Heart left ventricle (tissue), 16 donors: ENCODE data around the gene FCN1. TPM values are rescaled to one million over a fixed set of nuclear protein-coding genes. Genes with fewer than 3 reads are reported as not detected.
A peak's percentile ranks its signal among the peaks of the same experiment; 100 is the strongest.

Experiments used
- ATAC-seq, 4 donors: fragments of 200-7000 bp; cut with Tn5 transposase; one replicate each; pipeline ENCODE4 v1.9.1; 2020 to 2022; ENCODE audit warnings: moderate library complexity in 4 of 4, mild to moderate bottlenecking in 3 of 4, moderate number of reproducible peaks in 1 of 4
- DNase-seq, 5 donors: peaks; one replicate each; pipeline ENCODE4 v3.0.0-alpha.2; 2020
- H3K27ac ChIP-seq, 12 donors: fragments of 200-600 bp; sonication (generic) in 4 of 12; one replicate each; pipeline versions ENCODE4 v1.5.0 to v1.8.0; 2016 to 2022; ENCODE audit warnings: mild to moderate bottlenecking in 2 of 12
- H3K27me3 ChIP-seq, 9 donors: fragments of 200-600 bp; sonication (generic) in 2 of 9; one replicate each; pipeline versions ENCODE4 v1.5.1 to v1.8.0; 2016 to 2022; ENCODE audit warnings: mild to moderate bottlenecking in 3 of 9
- H3K36me3 ChIP-seq, 9 donors: fragments of 200-600 bp; sonication (generic) in 2 of 9; one replicate each; pipeline versions ENCODE4 v1.5.0 to v1.8.0; 2018 to 2022; ENCODE audit warnings: mild to moderate bottlenecking in 2 of 9
- H3K4me1 ChIP-seq, 12 donors: fragments of 200-600 bp; sonication (generic) in 4 of 12; one replicate each; pipeline versions ENCODE4 v1.5.0 to v1.8.0; 2016 to 2022; ENCODE audit warnings: mild to moderate bottlenecking in 3 of 12
- H3K4me3 ChIP-seq, 12 donors: fragments of 200-600 bp; sonication (generic) in 4 of 12; one replicate each; pipeline versions ENCODE4 v1.5.0 to v1.8.0; 2017 to 2022; ENCODE audit warnings: mild to moderate bottlenecking in 9 of 12, moderate library complexity in 4 of 12
- H3K9me3 ChIP-seq, 12 donors: fragments of 200-600 bp; sonication (generic) in 4 of 12; one replicate each; pipeline versions ENCODE4 v1.5.0 to v1.8.0; 2016 to 2022; ENCODE audit warnings: mild to moderate bottlenecking in 1 of 12
- CTCF ChIP-seq, 12 donors: fragments of 200-600 bp; sonication (generic) in 4 of 12; IDR thresholded peaks; one replicate each; pipeline versions ENCODE4 v1.5.0 to v1.8.0; 2018 to 2022; ENCODE audit warnings: antibody characterized with exemption in 12 of 12, mild to moderate bottlenecking in 5 of 12
- POLR2A ChIP-seq, 2 donors: fragments of 450-650 bp; IDR thresholded peaks; one replicate each; pipeline ENCODE4 v1.6.1; 2017; ENCODE audit warnings: antibody characterized with exemption in 2 of 2, mild to moderate bottlenecking in 2 of 2, moderate library complexity in 2 of 2
- whole genome bisulfite sequencing, 4 donors: extraction: QIAGEN DNeasy Blood & Tissue Kit in 2 of 4; methylation state at CpG; one replicate each; pipeline versions ENCODE4 v1.1.5 to v1.1.7; 2013 to 2018; 5-methylcytosine and 5-hydroxymethylcytosine counted together
- intact Hi-C, 10 donors: fragments of 100-400 bp; cut with DNase I; formaldehyde crosslinking; loops; one replicate each; pipeline versions ENCODE4 v1.11.1 to v1.14.2; 2022
- polyA plus RNA-seq, 2 donors: library from polyadenylated mRNA; stranded (reverse); fragments of 200-250 nt; gene quantifications; one replicate each; pipeline ENCODE4 v1.2.3, GENCODE V29; 2013
- total RNA-seq, 9 donors: library from RNA; depleted of rRNA in 2 of 9; stranded (reverse); fragments of >200 nt in 2 of 9; fragmentation: NEBNext Ultra II Directional in 3 of 9; extraction: Animal tissue kit (Norgen Biotek cat#: 25700) in 3 of 9; gene quantifications; one replicate each; pipeline versions ENCODE4 v1.1.0 to v1.2.4, GENCODE V29; 2016 to 2023
- donor health status: ischemic (EF 13 %, LVEDD 7.1; RV severe dilation, severe dysfunction).
- donor health status: healthy with polysubstance abuse.
- donor health status: DM: no; HTN: yes; CAD: no.
- donor health status: DM: no; HTN: no; CAD: no.
- donor health status: ischemic (EF 25% LVEDD 6.9; RV normal size, moderate dysfunction).
- donor health status: ischemic (EF 25% LVEDD 5.7; RV mildly dilated, moderate dysfunction).
- donor health status: healthy.
- donor health status: DM: yes; HTN: yes; CAD: no.
- donor health status: ischemic (EF 35%, LVEDD 5.7; RV mildly dilated, moderate dysfunction).
- donor health status: nonischemic (EF 11% LVEDD 7.7; RV severe dilation, severe dysfunction).
- donor health status: DM: yes; HTN: yes; CAD: no.
- donor health status: PGD.
- donor health status: ischemic (EF 29% LVEDD 5.4; RV normal size, mild dysfunction).
- donor health status: nonischemic (EF 23%, LVEDD 6.1; RV moderate dilation, normal function).

FCN1 gene
- total and polyA plus RNA-seq, 11 donors: 0.81 to 87.5 (median 1.6) TPM

GRCh38 chr9:134894136-134894860 lies 23.4 kb downstream of the FCN1 start:
- intact Hi-C loops: loop anchor here in 2 of 10 donors (10.0 kb wide), 2 partner anchors 109 to 119 kb away; no protein-coding TSS in a partner anchor
- H3K27ac ChIP-seq: peak overlapping the region in 3 of 12 donors; percentile 49 to 78 (median 73)
- H3K4me1 ChIP-seq: peaks cover 2 to 54% (median 31%) of the 10 kb centered on the region in 12 donors

GRCh38 chr9:134892820-134893420 lies 24.8 kb downstream of the FCN1 start:
- no peak overlapping the region for H3K27ac ChIP-seq
- TF ChIP-seq POLR2A (IDR thresholded peaks at IDR 0.05) (no peak), CTCF (IDR thresholded peaks at IDR 0.05) (no peak)
- WGBS, 4 donors: 84 to 97% (median 89%) methylated on average over 7 of the region's 7 CpGs
- peaks cover 0 to 5% (median 0%) of the 10 kb centered on the region in 9 donors for H3K27me3 ChIP-seq
- ATAC-seq (no peak), DNase-seq (no peak)
- H3K4me1 ChIP-seq: peaks cover under 1 to 50% (median 29%) of the 10 kb centered on the region in 12 donors
- intact Hi-C loops: loop anchor here in 2 of 10 donors (10.0 kb wide), 2 partner anchors 108 to 118 kb away; no protein-coding TSS in a partner anchor
- no peaks in the 10 kb centered on the region for H3K36me3 ChIP-seq
- peaks cover 0 to 11% (median 3%) of the 10 kb centered on the region in 12 donors for H3K9me3 ChIP-seq
- H3K4me3 ChIP-seq: no peak overlapping the region

More at GRCh38 chr9:134894136-134894860, 23.4 kb downstream of the FCN1 start:
- TF ChIP-seq POLR2A (IDR thresholded peaks at IDR 0.05) (no peak), CTCF (IDR thresholded peaks at IDR 0.05) (no peak)
- Histone ChIP-seq H3K9me3 (peaks cover 0 to 20% (median 6%) of the 10 kb centered on the region in 12 donors), H3K36me3 (no peaks in the 10 kb centered on the region), H3K27me3 (no peaks in the 10 kb centered on the region), H3K4me3 (no peak overlapping the region)
- ATAC-seq (no peak), DNase-seq (no peak)
- 93 to 98% (median 96%) methylated on average over 6 to 7 of the region's 7 CpGs for WGBS, 4 donors

GRCh38 chr9:134892221-134892620 lies 25.5 kb downstream of the FCN1 start:
- H3K4me3 ChIP-seq: no peak overlapping the region
- DNase-seq (no peak), ATAC-seq (no peak)
- H3K27me3 ChIP-seq: peaks cover 0 to 7% (median 0%) of the 10 kb centered on the region in 9 donors
- intact Hi-C loops: loop anchor here in 2 of 10 donors (10.0 kb wide), 2 partner anchors 107 to 117 kb away; no protein-coding TSS in a partner anchor
- TF ChIP-seq POLR2A (IDR thresholded peaks at IDR 0.05) (no peak), CTCF (IDR thresholded peaks at IDR 0.05) (no peak)
- no peak overlapping the region for H3K27ac ChIP-seq
- 92 to 95% (median 93%) methylated on average over 3 to 6 of the region's 6 CpGs for WGBS, 4 donors
- H3K4me1 ChIP-seq: peaks cover 0 to 50% (median 22%) of the 10 kb centered on the region in 12 donors
- H3K9me3 ChIP-seq: peaks cover 0 to 11% (median 3%) of the 10 kb centered on the region in 12 donors
- H3K36me3 ChIP-seq: no peaks in the 10 kb centered on the region

GRCh38 chr9:134891713-134892112 lies 26.0 kb downstream of the FCN1 start:
- Histone ChIP-seq H3K36me3 (no peaks in the 10 kb centered on the region), H3K27ac (no peak overlapping the region), H3K4me1 (peaks cover 0 to 45% (median 17%) of the 10 kb centered on the region in 12 donors), H3K27me3 (peaks cover 0 to 7% (median 0%) of the 10 kb centered on the region in 9 donors), H3K9me3 (peaks cover 0 to 11% (median 3%) of the 10 kb centered on the region in 12 donors), H3K4me3 (no peak overlapping the region)
- ATAC-seq: no peak
- TF ChIP-seq POLR2A (IDR thresholded peaks at IDR 0.05) (no peak), CTCF (IDR thresholded peaks at IDR 0.05) (no peak)
- intact Hi-C loops: loop anchor here in 2 of 10 donors (10.0 kb wide), 2 partner anchors 107 to 117 kb away; no protein-coding TSS in a partner anchor
- DNase-seq: no peak
- WGBS, 4 donors: 77 to 78% (median 77%) methylated on average over 5 of the region's 5 CpGs
